HepG2 (cell line): Measurements from ENCODE around the gene KIF5B. TPM values are rescaled to one million over a fixed set of nuclear protein-coding genes. Genes with fewer than 3 reads are reported as not detected.

Experiments used
- BRD4 ChIP-seq: sonication (generic); formaldehyde crosslinking; IDR thresholded peaks from 2 replicates; pipeline ENCODE4 v1.4.0; 2020; ENCODE audit warnings: missing genetic modification reagents
- BRF2 ChIP-seq: sonication (generic); formaldehyde crosslinking; IDR thresholded peaks from 2 replicates; pipeline ENCODE4 v1.8.1; 2022; ENCODE audit warnings: mild to moderate bottlenecking, missing genetic modification reagents
- CBX1 ChIP-seq: IDR thresholded peaks from one replicate; pipeline ENCODE4 v1.6.1; 2016; ENCODE audit warnings: antibody characterized with exemption, low read depth
- DBP ChIP-seq: sonication (generic); formaldehyde crosslinking; IDR thresholded peaks from 2 replicates; pipeline ENCODE4 v1.4.0; 2020; ENCODE audit warnings: missing genetic modification reagents; ENCODE audit errors: not compliant biosample characterization
- DMAP1 ChIP-seq: IDR thresholded peaks from 2 replicates; pipeline ENCODE4 v1.6.1; 2016
- DNMT1 ChIP-seq: sonication (generic); formaldehyde crosslinking; IDR thresholded peaks from 2 replicates; pipeline ENCODE4 v1.5.1; 2020; ENCODE audit warnings: mild to moderate bottlenecking, missing genetic modification reagents
- EZH2 ChIP-seq: conservative IDR thresholded peaks from 2 replicates; pipeline ENCODE4 v1.6.1; 2012; ENCODE audit warnings: mild to moderate bottlenecking, low read depth, low read length, moderate library complexity
- GFI1 ChIP-seq: sonication (generic); formaldehyde crosslinking; IDR thresholded peaks from 2 replicates; pipeline ENCODE4 v1.5.0; 2020; ENCODE audit warnings: missing genetic modification reagents, mild to moderate bottlenecking, borderline replicate concordance
- HDAC1 ChIP-seq: sonication (generic); formaldehyde crosslinking; IDR thresholded peaks from 2 replicates; pipeline ENCODE4 v1.5.1; 2020; ENCODE audit warnings: mild to moderate bottlenecking, missing genetic modification reagents
- HMGA1 ChIP-seq: sonication (generic); formaldehyde crosslinking; conservative IDR thresholded peaks from 2 replicates; pipeline ENCODE4 v1.4.0; 2020; ENCODE audit warnings: missing genetic modification reagents
- IRF2 ChIP-seq: IDR thresholded peaks from 2 replicates; pipeline ENCODE4 v1.6.1; 2018; ENCODE audit warnings: missing genetic modification reagents, missing compliant biosample characterization
- MBNL3 ChIP-seq: fragments of 250-450 bp; sonication (Bioruptor Pico); conservative IDR thresholded peaks from 2 replicates; pipeline ENCODE4 v1.8.0; 2022; ENCODE audit warnings: mild to moderate bottlenecking, inconsistent platforms
- POLR2A ChIP-seq, 2 experiments: IDR thresholded peaks; 2 replicates each; pipeline ENCODE4 v1.6.1; 2011; ENCODE audit warnings: low read depth in 2 of 2, low read length in 2 of 2, mild to moderate bottlenecking in 1 of 2, moderate library complexity in 1 of 2; ENCODE audit not compliant: insufficient read depth in 1 of 2
- REL ChIP-seq: sonication (generic); formaldehyde crosslinking; conservative IDR thresholded peaks from 2 replicates; pipeline ENCODE4 v1.8.0; 2022; ENCODE audit warnings: mild to moderate bottlenecking, missing genetic modification reagents, moderate library complexity
- SAFB2 ChIP-seq: sonication (generic); formaldehyde crosslinking; IDR thresholded peaks from 2 replicates; pipeline ENCODE4 v1.5.1; 2020; ENCODE audit warnings: missing genetic modification reagents, low read depth, mild to moderate bottlenecking, borderline replicate concordance
- SETDB1 ChIP-seq: sonication (generic); formaldehyde crosslinking; IDR thresholded peaks from 2 replicates; pipeline ENCODE4 v1.5.1; 2020; ENCODE audit warnings: missing genetic modification reagents, mild to moderate bottlenecking, borderline replicate concordance
- STAT5B ChIP-seq: sonication (generic); formaldehyde crosslinking; IDR thresholded peaks from 2 replicates; pipeline ENCODE4 v1.4.0; 2020; ENCODE audit warnings: missing genetic modification reagents
- TAF1 ChIP-seq: sonication (generic); formaldehyde crosslinking; IDR thresholded peaks from 2 replicates; pipeline ENCODE4 v1.4.0; 2020; ENCODE audit warnings: missing genetic modification reagents
- TOPORS ChIP-seq: sonication (generic); formaldehyde crosslinking; IDR thresholded peaks from 2 replicates; pipeline ENCODE4 v1.8.0; 2023; ENCODE audit warnings: mild to moderate bottlenecking, missing genetic modification reagents
- TSC22D2 ChIP-seq: sonication (generic); formaldehyde crosslinking; IDR thresholded peaks from 2 replicates; pipeline ENCODE4 v1.5.1; 2020; ENCODE audit warnings: missing genetic modification reagents, mild to moderate bottlenecking, borderline replicate concordance
- WIZ ChIP-seq: sonication (generic); formaldehyde crosslinking; IDR thresholded peaks from 2 replicates; pipeline ENCODE4 v1.5.1; 2020; ENCODE audit warnings: mild to moderate bottlenecking, missing genetic modification reagents
- ZFYVE20 ChIP-seq: sonication (generic); formaldehyde crosslinking; IDR thresholded peaks from 2 replicates; pipeline ENCODE4 v1.8.0; 2023; ENCODE audit warnings: low read depth, mild to moderate bottlenecking, moderate library complexity, missing genetic modification reagents, borderline replicate concordance
- ZNF224 ChIP-seq: sonication (generic); formaldehyde crosslinking; IDR thresholded peaks from 2 replicates; pipeline ENCODE4 v1.5.0; 2020; ENCODE audit warnings: mild to moderate bottlenecking, missing genetic modification reagents
- ZNF350 ChIP-seq: sonication (generic); formaldehyde crosslinking; IDR thresholded peaks from 2 replicates; pipeline ENCODE4 v1.4.0; 2020; ENCODE audit warnings: mild to moderate bottlenecking, low read depth, missing genetic modification reagents, borderline replicate concordance
- ZNF460 ChIP-seq: sonication (generic); formaldehyde crosslinking; IDR thresholded peaks from 2 replicates; pipeline ENCODE4 v1.5.1; 2020; ENCODE audit warnings: missing genetic modification reagents, mild to moderate bottlenecking, borderline replicate concordance
- ZNF503 ChIP-seq: sonication (generic); formaldehyde crosslinking; IDR thresholded peaks from 2 replicates; pipeline ENCODE4 v1.4.0; 2020; ENCODE audit warnings: missing genetic modification reagents
- ZNF720 ChIP-seq: sonication (generic); formaldehyde crosslinking; IDR thresholded peaks from 2 replicates; pipeline ENCODE4 v1.4.0; 2020; ENCODE audit warnings: missing genetic modification reagents
- polyA plus RNA-seq, 8 experiments: library from polyadenylated mRNA; depleted of rRNA in 3 of 8; stranded (reverse) in 7 of 8; unstranded in 1 of 8; fragments of >200 nt; fragmentation: Illumina TruSeq in 4 of 8; extraction: Trizol in 4 of 8; gene quantifications; 2 replicates each; pipeline versions ENCODE4 v1.2.1 to v1.2.3, GENCODE V29; 2011 to 2016; ENCODE audit warnings: low read depth in 4 of 8, missing spikeins in 1 of 8, mixed read lengths in 1 of 8; ENCODE audit not compliant: insufficient read depth in 1 of 8
- total RNA-seq, 5 experiments: library from RNA; depleted of rRNA; stranded (reverse); fragments of >200 nt; fragmentation: Illumina TruSeq; extraction: Trizol; gene quantifications; 2 replicates each; pipeline ENCODE4 v1.2.3, GENCODE V29; 2016; ENCODE audit warnings: low read depth in 1 of 5
- TF ChIP-seq, protein P1 (sequence below): sonication (generic); formaldehyde crosslinking; IDR thresholded peaks from 2 replicates; pipeline ENCODE4 v1.8.1; 2023; ENCODE audit warnings: mild to moderate bottlenecking, missing genetic modification reagents, borderline replicate concordance

The KIF5B gene
- total and polyA plus RNA-seq, 2 of the 13 experiments (the other 11 are each of a cell fraction or from before 2014, with no cell fraction given): 34.3 to 133 TPM

GRCh38 chr10:32056136-32057035 is at the start of gene KIF5B (continued):
- no peak for TF ChIP-seq DBP (CRISPR knock-in tag)
- no peak for TF ChIP-seq REL
- no peak; the same call in none of the 2 replicates for TF ChIP-seq BRD4
- no peak for TF ChIP-seq STAT5B (CRISPR knock-in tag)
- TF ChIP-seq EZH2: no peak
- TF ChIP-seq, protein P1, sequence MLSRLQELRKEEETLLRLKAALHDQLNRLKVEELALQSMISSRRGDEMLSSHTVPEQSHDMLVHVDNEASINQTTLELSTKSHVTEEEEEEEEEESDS (CRISPR knock-in tag): no peak
- TF ChIP-seq MBNL3: no peak
- TF ChIP-seq ZNF460 (CRISPR knock-in tag): no peak
- peak; percentile 94 for TF ChIP-seq TAF1 (CRISPR knock-in tag)
- TF ChIP-seq TOPORS (CRISPR knock-in tag): no peak
- TF ChIP-seq BRF2: no peak; the same call in 1 of the 2 replicates
- peak; percentile 65 for TF ChIP-seq CBX1
- TF ChIP-seq ZNF503: no peak
- TF ChIP-seq SAFB2: peak; percentile 36; the same call in 1 of the 2 replicates
- peak; percentile 97 for TF ChIP-seq POLR2A (IDR thresholded peaks at IDR 0.05; ENCODE audit: insufficient read depth in 1 of 2, low read depth in 2 of 2, low read length in 2 of 2)
- peak; percentile 34; the same call in 1 of the 2 replicates for TF ChIP-seq HDAC1 (CRISPR knock-in tag)
- TF ChIP-seq ZFYVE20: no peak
- no peak for TF ChIP-seq WIZ
- TF ChIP-seq ZNF224 (CRISPR knock-in tag): 0 out of 2 replicates have a peak, but pooled peaks have one; percentile 56
- no peak for TF ChIP-seq SETDB1 (CRISPR knock-in tag)
- TF ChIP-seq ZNF720: no peak
- no peak for TF ChIP-seq DNMT1 (CRISPR knock-in tag)
- TF ChIP-seq HMGA1 (CRISPR knock-in tag): no peak
- TF ChIP-seq TSC22D2: no peak
- peak; percentile 67 for TF ChIP-seq DMAP1 (CRISPR knock-in tag)
- TF ChIP-seq ZNF350 (CRISPR knock-in tag): no peak
- TF ChIP-seq GFI1: peak; percentile 56; the same call in 1 of the 2 replicates
- peak; percentile 26 for TF ChIP-seq IRF2 (CRISPR knock-in tag)
